SW480 (cell line): ENCODE results near the gene TMCO6.
"Not testable (repeated sequence)": the region's sequence is repeated elsewhere in the genome, so short reads cannot be mapped to it uniquely, and the experiment has no call there.

Experiments
- DNase-seq: peaks from one replicate; pipeline ENCODE4 v3.0.0-alpha.2; 2016; ENCODE audit warnings: low spot score

TMCO6 gene

GRCh38 chr5:140639148-140639981, at the start of gene TMCO6:
TSS of gene TMCO6 (plus strand) at chr5:140639451. CDS start at chr5:140639528, 77 bp downstream.
- peak; percentile 96 for DNase-seq

- no peak for DNase-seq
Observed at GRCh38 chr5:140590861-140591260, 48.4 kb upstream of the TMCO6 start.

- no peak for DNase-seq
Observed at GRCh38 chr5:140591747-140592372, 47.4 kb upstream of the TMCO6 start.

- not testable (repeated sequence) for DNase-seq
Observed at GRCh38 chr5:140593070-140593469, 46.2 kb upstream of the TMCO6 start.

- DNase-seq: no peak
Observed at GRCh38 chr5:140594169-140594568, 45.1 kb upstream of the TMCO6 start.

- no peak for DNase-seq
Observed at GRCh38 chr5:140595538-140596300, 43.5 kb upstream of the TMCO6 start.

- DNase-seq: no peak
Observed at GRCh38 chr5:140596321-140596741, 42.9 kb upstream of the TMCO6 start.

GRCh38 chr5:140598836-140599235, 40.4 kb upstream of the TMCO6 start:
- no peak for DNase-seq

GRCh38 chr5:140600096-140600495, 39.2 kb upstream of the TMCO6 start:
- no peak for DNase-seq

- DNase-seq: no peak
Observed at GRCh38 chr5:140602147-140602546, 37.1 kb upstream of the TMCO6 start.

- DNase-seq: not testable (repeated sequence)
Observed at GRCh38 chr5:140603446-140603698, 35.9 kb upstream of the TMCO6 start.

- no peak for DNase-seq
Observed at GRCh38 chr5:140603734-140604133, 35.5 kb upstream of the TMCO6 start.

GRCh38 chr5:140605879-140606278, 33.4 kb upstream of the TMCO6 start:
- no peak for DNase-seq

- no peak for DNase-seq
Observed at GRCh38 chr5:140607031-140607430, 32.2 kb upstream of the TMCO6 start.

GRCh38 chr5:140608722-140609121, 30.5 kb upstream of the TMCO6 start:
- DNase-seq: no peak

GRCh38 chr5:140609126-140609525, 30.1 kb upstream of the TMCO6 start:
- DNase-seq: no peak

- DNase-seq: no peak
Observed at GRCh38 chr5:140611020-140611521, 28.2 kb upstream of the TMCO6 start.

GRCh38 chr5:140622301-140622700, 16.9 kb upstream of the TMCO6 start:
- DNase-seq: no peak

GRCh38 chr5:140623061-140623460, 16.2 kb upstream of the TMCO6 start:
- not testable (repeated sequence) for DNase-seq

- DNase-seq: not testable (repeated sequence)
Observed at GRCh38 chr5:140624886-140625285, 14.4 kb upstream of the TMCO6 start.

GRCh38 chr5:140627972-140628371, 11.3 kb upstream of the TMCO6 start:
- DNase-seq: no peak

GRCh38 chr5:140628711-140629110, 10.5 kb upstream of the TMCO6 start:
- DNase-seq: no peak
